ENCODE data around the gene MRPL21. TPM values are rescaled to one million over a fixed set of nuclear protein-coding genes. Genes with fewer than 3 reads are reported as not detected.

The MRPL21 gene
- total RNA-seq, 3 donors from 2014 or later = 49.2 to 78.4 (median 72.6) TPM

GRCh38 chr11:68934321-68934645 lies 30.7 kb upstream of the MRPL21 start:
- Histone ChIP-seq H3K4me3 (no peak overlapping the region), H3K9me3 (no peaks in the 10 kb centered on the region), H3K36me3 (ENCODE audit: low read depth) (no peaks in the 10 kb centered on the region), H3K4me1 (ENCODE audit: low read depth) (no peaks in the 10 kb centered on the region)
- intact Hi-C loops (cut with DNase I, micrococcal nuclease) = no loop called here
- DNase-seq = no peak
- TF ChIP-seq, protein P1, sequence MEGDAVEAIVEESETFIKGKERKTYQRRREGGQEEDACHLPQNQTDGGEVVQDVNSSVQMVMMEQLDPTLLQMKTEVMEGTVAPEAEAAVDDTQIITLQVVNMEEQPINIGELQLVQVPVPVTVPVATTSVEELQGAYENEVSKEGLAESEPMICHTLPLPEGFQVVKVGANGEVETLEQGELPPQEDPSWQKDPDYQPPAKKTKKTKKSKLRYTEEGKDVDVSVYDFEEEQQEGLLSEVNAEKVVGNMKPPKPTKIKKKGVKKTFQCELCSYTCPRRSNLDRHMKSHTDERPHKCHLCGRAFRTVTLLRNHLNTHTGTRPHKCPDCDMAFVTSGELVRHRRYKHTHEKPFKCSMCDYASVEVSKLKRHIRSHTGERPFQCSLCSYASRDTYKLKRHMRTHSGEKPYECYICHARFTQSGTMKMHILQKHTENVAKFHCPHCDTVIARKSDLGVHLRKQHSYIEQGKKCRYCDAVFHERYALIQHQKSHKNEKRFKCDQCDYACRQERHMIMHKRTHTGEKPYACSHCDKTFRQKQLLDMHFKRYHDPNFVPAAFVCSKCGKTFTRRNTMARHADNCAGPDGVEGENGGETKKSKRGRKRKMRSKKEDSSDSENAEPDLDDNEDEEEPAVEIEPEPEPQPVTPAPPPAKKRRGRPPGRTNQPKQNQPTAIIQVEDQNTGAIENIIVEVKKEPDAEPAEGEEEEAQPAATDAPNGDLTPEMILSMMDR (IDR thresholded peaks at IDR 0.05) = no peak
- ATAC-seq = no peak

DNA sequence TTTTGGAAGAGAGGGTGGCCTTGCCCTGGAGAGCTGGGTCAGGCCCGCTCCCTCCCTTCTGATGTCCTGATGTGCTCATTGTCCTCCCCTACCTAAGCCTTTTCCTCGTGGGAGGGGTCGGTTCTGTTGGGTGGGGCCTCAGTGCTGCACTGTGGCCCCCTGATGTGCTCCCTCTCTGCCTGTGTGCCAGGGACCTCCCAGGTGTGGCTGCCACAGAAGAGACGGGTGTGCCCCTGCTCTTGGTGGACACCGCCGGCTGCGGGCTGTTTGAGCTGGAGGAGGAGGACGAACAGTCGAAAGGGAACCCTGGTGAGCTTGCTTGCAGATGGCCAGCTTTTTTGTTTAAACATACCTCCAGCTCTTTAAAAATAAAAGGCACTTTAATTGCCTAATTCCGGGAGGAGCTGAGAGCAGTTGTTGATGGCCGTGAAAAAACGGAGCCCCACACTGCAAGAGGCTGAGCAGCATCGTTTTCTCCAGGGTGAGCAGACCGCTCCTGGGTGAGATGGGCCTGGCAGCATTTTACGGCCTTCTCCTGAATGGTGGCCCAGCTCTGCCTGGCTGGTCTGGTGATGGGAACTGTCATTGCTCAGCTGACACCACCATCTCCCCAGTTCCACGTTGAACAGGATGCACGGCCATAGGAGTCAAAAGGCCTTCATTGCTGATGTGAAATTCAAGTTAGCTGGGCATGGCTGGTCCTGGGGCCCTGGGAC lies 30.1 kb upstream of the MRPL21 start:
- H3K4me1 ChIP-seq (ENCODE audit: low read depth) = no peaks in the 10 kb centered on the region
- ATAC-seq (no peak), DNase-seq (no peak)
- intact Hi-C loops (cut with DNase I, micrococcal nuclease) = no loop called here
- H3K36me3 ChIP-seq (ENCODE audit: low read depth) = no peaks in the 10 kb centered on the region
- no peak overlapping the region for H3K4me3 ChIP-seq
- TF ChIP-seq, protein P1 (IDR thresholded peaks at IDR 0.05) = no peak
- H3K9me3 ChIP-seq = no peaks in the 10 kb centered on the region

DNA sequence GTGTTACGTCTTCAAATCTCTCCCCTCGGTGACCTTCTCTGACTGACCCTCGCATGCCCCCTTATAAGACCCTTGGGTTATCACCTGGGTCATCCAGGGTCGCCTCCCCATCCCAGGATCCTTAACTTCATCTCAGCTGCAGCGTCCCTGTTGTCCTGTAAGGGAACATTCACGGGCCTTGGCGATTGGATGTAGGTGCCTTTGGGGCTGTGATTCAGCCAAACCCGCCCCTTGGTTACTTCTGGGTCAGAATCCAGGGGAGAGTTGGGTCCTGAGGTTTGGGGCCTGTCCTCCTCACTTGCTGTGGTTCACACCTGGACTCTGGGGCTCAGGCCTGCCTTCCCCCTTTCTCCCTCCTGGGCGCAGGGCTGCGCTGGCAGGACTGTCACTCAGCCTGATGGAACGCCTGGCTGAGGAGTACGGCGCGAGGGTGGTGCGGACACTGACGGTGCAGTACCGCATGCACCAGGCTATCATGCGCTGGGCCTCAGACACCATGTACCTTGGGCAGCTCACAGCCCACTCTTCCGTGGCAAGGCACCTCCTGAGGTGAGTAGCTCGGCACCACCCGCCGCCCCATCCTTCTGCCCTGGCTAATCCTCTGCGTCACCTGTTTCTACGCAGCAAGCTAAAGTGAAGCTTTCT lies 29.4 kb upstream of the MRPL21 start:
- DNase-seq = no peak
- H3K36me3 ChIP-seq (ENCODE audit: low read depth) = no peaks in the 10 kb centered on the region
- intact Hi-C loops (cut with DNase I, micrococcal nuclease) = no loop called here
- no peaks in the 10 kb centered on the region for H3K4me1 ChIP-seq (ENCODE audit: low read depth)
- no peak overlapping the region for H3K4me3 ChIP-seq
- no peak for ATAC-seq
- TF ChIP-seq, protein P1 (IDR thresholded peaks at IDR 0.05) = no peak
- H3K9me3 ChIP-seq = no peaks in the 10 kb centered on the region

DNA sequence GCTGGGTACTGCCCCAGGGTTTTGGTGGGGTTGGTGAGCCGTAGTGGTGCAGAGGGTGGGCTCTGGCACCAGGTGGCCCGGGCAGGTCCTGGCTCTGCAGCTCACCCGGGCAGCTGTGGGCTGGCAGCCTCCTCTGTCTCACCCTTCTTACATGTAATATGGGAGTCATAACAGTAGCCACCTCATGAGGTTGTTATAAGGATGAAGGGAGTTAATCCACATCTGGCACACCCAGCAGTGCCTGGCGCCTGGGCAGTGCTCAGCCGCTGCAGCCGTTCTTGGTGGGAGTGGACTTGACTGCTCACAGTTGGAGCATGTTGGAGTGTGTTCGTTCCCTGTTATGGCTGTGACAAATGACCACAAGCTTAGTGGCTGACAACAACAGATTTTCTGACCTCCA lies 28.7 kb upstream of the MRPL21 start:
- intact Hi-C loops (cut with DNase I, micrococcal nuclease) = no loop called here
- ATAC-seq (no peak), DNase-seq (no peak)
- TF ChIP-seq, protein P1 (IDR thresholded peaks at IDR 0.05) = no peak
- no peaks in the 10 kb centered on the region for H3K9me3 ChIP-seq
- H3K4me3 ChIP-seq = no peak overlapping the region
- no peaks in the 10 kb centered on the region for H3K4me1 ChIP-seq (ENCODE audit: low read depth)
- H3K36me3 ChIP-seq (ENCODE audit: low read depth) = no peaks in the 10 kb centered on the region

- TF ChIP-seq, protein P1 (IDR thresholded peaks at IDR 0.05) = no peak
- Histone ChIP-seq H3K9me3 (no peaks in the 10 kb centered on the region), H3K4me3 (no peak overlapping the region), H3K4me1 (ENCODE audit: low read depth) (no peaks in the 10 kb centered on the region), H3K36me3 (ENCODE audit: low read depth) (no peaks in the 10 kb centered on the region)
- ATAC-seq (no peak), DNase-seq (no peak)
- intact Hi-C loops (cut with DNase I, micrococcal nuclease) = no loop called here
These were observed 28.3 kb upstream of the MRPL21 start for GRCh38 chr11:68931911-68932310.
